GM23338 (cell line): ENCODE data around the gene CRYZ. TPM values are rescaled to one million over a fixed set of nuclear protein-coding genes. Genes with fewer than 3 reads are reported as not detected.

ENCODE experiments used
- ATAC-seq: fragments of 200-7000 bp; cut with Tn5 transposase; 3 replicates; pipeline ENCODE4 v1.9.1; 2020
- DNase-seq: peaks from one replicate; pipeline ENCODE4 v3.0.0-alpha.2; 2015; ENCODE audit warnings: low spot score
- H2AFZ ChIP-seq: fragments of 200-600 bp; sonication (generic); 2 replicates; pipeline ENCODE4 v1.8.0; 2016; ENCODE audit warnings: antibody characterized with exemption, mild to moderate bottlenecking, moderate library complexity
- H3F3A ChIP-seq: fragments of 200-600 bp; sonication (generic); replicated peaks from 2 replicates; pipeline ENCODE4 v1.8.0; 2017; ENCODE audit warnings: antibody characterized with exemption, mixed run types, low read depth
- H3K27ac ChIP-seq: fragments of 200-600 bp; sonication (generic); 2 replicates; pipeline ENCODE4 v1.6.1; 2016; ENCODE audit warnings: low read depth
- H3K27me3 ChIP-seq: fragments of 200-600 bp; sonication (generic); 2 replicates; pipeline ENCODE4 v1.8.0; 2016; ENCODE audit warnings: mild to moderate bottlenecking, mixed run types, moderate library complexity; ENCODE audit not compliant: insufficient read depth
- H3K36me3 ChIP-seq: fragments of 200-600 bp; sonication (generic); 2 replicates; pipeline ENCODE4 v1.8.0; 2016; ENCODE audit warnings: mild to moderate bottlenecking; ENCODE audit not compliant: insufficient read depth
- H3K4me1 ChIP-seq: fragments of 200-600 bp; sonication (generic); 2 replicates; pipeline ENCODE4 v1.8.0; 2016; ENCODE audit warnings: mild to moderate bottlenecking, moderate library complexity; ENCODE audit not compliant: insufficient read depth
- H3K4me2 ChIP-seq: fragments of 200-600 bp; sonication (generic); 2 replicates; pipeline ENCODE4 v1.7.1; 2017; ENCODE audit warnings: mixed run types
- H3K4me3 ChIP-seq: fragments of 200-600 bp; sonication (generic); 2 replicates; pipeline ENCODE4 v1.6.1; 2016; ENCODE audit warnings: mixed run types
- H3K79me2 ChIP-seq: fragments of 200-600 bp; sonication (generic); replicated peaks from 2 replicates; pipeline ENCODE4 v1.8.0; 2017; ENCODE audit warnings: mild to moderate bottlenecking; ENCODE audit not compliant: insufficient read depth
- H3K9me2 ChIP-seq: fragments of 200-600 bp; sonication (generic); 2 replicates; pipeline ENCODE4 v1.8.0; 2017; ENCODE audit not compliant: insufficient read depth
- H4K20me1 ChIP-seq: fragments of 200-600 bp; sonication (generic); replicated peaks from 2 replicates; pipeline ENCODE4 v1.8.0; 2017; ENCODE audit warnings: mild to moderate bottlenecking; ENCODE audit not compliant: insufficient read depth
- H3K27ac Mint-ChIP-seq: 2 replicates; pipeline ENCODE4 v1.8.0; 2020; ENCODE audit warnings: inconsistent platforms, mild to moderate bottlenecking, moderate library complexity, mixed read lengths
- H3K27me3 Mint-ChIP-seq: 3 replicates; pipeline ENCODE4 v1.8.0; 2022; ENCODE audit warnings: low read depth, mild to moderate bottlenecking, moderate library complexity, mixed read lengths, inconsistent platforms; ENCODE audit not compliant: insufficient read depth, poor library complexity
- H3K36me3 Mint-ChIP-seq: 3 replicates; pipeline ENCODE4 v1.8.0; 2021; ENCODE audit warnings: low read depth, mild to moderate bottlenecking, inconsistent platforms, moderate library complexity, mixed read lengths
- H3K4me1 Mint-ChIP-seq: 3 replicates; pipeline ENCODE4 v1.8.0; 2020; ENCODE audit warnings: mild to moderate bottlenecking, inconsistent platforms, mixed read lengths
- H3K4me3 Mint-ChIP-seq: 3 replicates; pipeline ENCODE4 v1.8.0; 2021; ENCODE audit warnings: moderate library complexity, mild to moderate bottlenecking, inconsistent platforms, mixed read lengths
- H3K9me3 Mint-ChIP-seq: 3 replicates; pipeline ENCODE4 v1.8.0; 2020; ENCODE audit warnings: moderate library complexity, mild to moderate bottlenecking, inconsistent platforms, mixed read lengths
- CREB1 ChIP-seq: fragments of 250-450 bp; sonication (Bioruptor Pico); IDR thresholded peaks from 2 replicates; pipeline ENCODE4 v1.5.0; 2020; ENCODE audit warnings: low read depth, mild to moderate bottlenecking, moderate library complexity
- ETS1 ChIP-seq: IDR thresholded peaks from 2 replicates; pipeline ENCODE4 v1.6.1; 2016; ENCODE audit warnings: antibody characterized with exemption
- EZH2 ChIP-seq: fragments of 200-600 bp; sonication (generic); IDR thresholded peaks from one replicate; pipeline ENCODE4 v1.8.0; 2017; ENCODE audit warnings: antibody characterized with exemption, mild to moderate bottlenecking, low read depth; ENCODE audit not compliant: unreplicated experiment
- POLR2AphosphoS5 ChIP-seq: IDR thresholded peaks from 2 replicates; pipeline ENCODE4 v1.6.1; 2016; ENCODE audit warnings: antibody characterized with exemption, low read depth
- ZNF462 ChIP-seq: fragments of 250-450 bp; sonication (Bioruptor Pico); IDR thresholded peaks from 2 replicates; pipeline ENCODE4 v1.5.0; 2020; ENCODE audit warnings: mild to moderate bottlenecking, moderate library complexity
- polyA plus RNA-seq: library from polyadenylated mRNA; unstranded; fragments of >200 nt; fragmentation: Nextera tagmentation; extraction: Ambion mirVana; gene quantifications from 2 replicates; pipeline ENCODE4 v1.2.1, GENCODE V29; 2016
- total RNA-seq: library from RNA; depleted of rRNA; stranded (reverse); fragments of >200 nt; shearing (Covaris generic); gene quantifications from 2 replicates; pipeline ENCODE4 v1.2.3, GENCODE V29; 2014

The CRYZ gene
- total and polyA plus RNA-seq, 2 experiments from 2014 or later, result 45.7 to 57.8 TPM

GRCh38 chr1:74712881-74713280 lies 20.0 kb downstream of the CRYZ start:
- 0 out of 2 replicates have a peak, but pooled peaks cover 5% of the 10 kb centered on the region for H3K36me3 ChIP-seq
- Mint-ChIP-seq H3K4me1 (no peaks in the 10 kb centered on the region), H3K27ac (no peak overlapping the region), H3K9me3 (no peaks in the 10 kb centered on the region), H3K27me3 (no peaks in the 10 kb centered on the region), H3K4me3 (no peak overlapping the region), H3K36me3 (peaks cover 4% of the 10 kb centered on the region; the same call in 1 of the 3 replicates)
- H3K79me2 ChIP-seq, result no peaks in the 10 kb centered on the region
- no peaks in the 10 kb centered on the region for H3K27me3 ChIP-seq
- H4K20me1 ChIP-seq, result no peaks in the 10 kb centered on the region; the same call in 1 of the 2 replicates
- no peak for TF ChIP-seq POLR2AphosphoS5
- no peak for TF ChIP-seq EZH2
- TF ChIP-seq ETS1, result no peak
- no peak for TF ChIP-seq CREB1
- no peak for TF ChIP-seq ZNF462 (CRISPR knock-in tag)
- no peaks in the 10 kb centered on the region for H3K9me2 ChIP-seq
- H3K27ac ChIP-seq, result no peak overlapping the region
- H3K4me1 ChIP-seq, result peaks cover 9% of the 10 kb centered on the region; the same call in 1 of the 2 replicates
- H2AFZ ChIP-seq, result no peak overlapping the region
- H3F3A ChIP-seq, result no peaks in the 10 kb centered on the region
- no peak for ATAC-seq
- no peak overlapping the region for H3K4me2 ChIP-seq
- H3K4me3 ChIP-seq, result no peak overlapping the region
- DNase-seq, result no peak
